Calu3 (cell line): Measurements from ENCODE around the gene NMRAL1. TPM values are rescaled to one million over a fixed set of nuclear protein-coding genes. Genes with fewer than 3 reads are reported as not detected.

Source experiments
- BruUV-seq: library from RNA; stranded (reverse); fragments of 400-500 nt; replicated peaks from 2 replicates; lab custom pipeline; 2021; lab: Mats Ljungman, UMichigan
- CTCF ChIA-PET: fragments of 300-600 bp; sonication (Branson Sonifier 250); formaldehyde crosslinking; loops from one replicate; lab custom pipeline; 2022; ENCODE audit warnings: antibody characterized with exemption; lab: Charles Lee
- DNase-seq: peaks from one replicate; pipeline ENCODE4 v3.0.0; 2022
- H3K27ac Mint-ChIP-seq: one replicate; pipeline ENCODE4 v1.8.0; 2022; ENCODE audit warnings: mixed read lengths; ENCODE audit not compliant: unreplicated experiment
- H3K27me3 Mint-ChIP-seq: one replicate; pipeline ENCODE4 v1.8.0; 2022; ENCODE audit warnings: mixed read lengths; ENCODE audit not compliant: unreplicated experiment
- H3K36me3 Mint-ChIP-seq: one replicate; pipeline ENCODE4 v1.8.0; 2022; ENCODE audit warnings: mild to moderate bottlenecking, moderate library complexity, mixed read lengths; ENCODE audit not compliant: insufficient read depth, unreplicated experiment
- H3K4me1 Mint-ChIP-seq: one replicate; pipeline ENCODE4 v1.8.0; 2022; ENCODE audit warnings: mild to moderate bottlenecking, low read depth, mixed read lengths; ENCODE audit not compliant: unreplicated experiment
- H3K4me3 Mint-ChIP-seq: one replicate; pipeline ENCODE4 v1.8.0; 2022; ENCODE audit warnings: mild to moderate bottlenecking, low read depth, moderate library complexity, mixed read lengths; ENCODE audit not compliant: unreplicated experiment
- H3K9me3 Mint-ChIP-seq: one replicate; pipeline ENCODE4 v1.8.0; 2022; ENCODE audit warnings: low read depth, mixed read lengths; ENCODE audit not compliant: unreplicated experiment
- CTCF ChIP-seq: fragments of 200-600 bp; IDR thresholded peaks from one replicate; pipeline ENCODE4 v1.8.0; 2022; ENCODE audit warnings: antibody characterized with exemption; ENCODE audit not compliant: unreplicated experiment
- intact Hi-C: fragments of 100-400 bp; cut with micrococcal nuclease; formaldehyde crosslinking; loops from one replicate; pipeline ENCODE4 v1.10.0; 2022; ENCODE audit not compliant: unreplicated experiment
- total RNA-seq: library from RNA; stranded (reverse); gene quantifications from 2 replicates; pipeline ENCODE4 v1.2.3, GENCODE V29; 2022

Gene NMRAL1
- total RNA-seq, 1 experiment from 2014 or later = 101 TPM

- Mint-ChIP-seq H3K9me3 (no peaks in the 10 kb centered on the region), H3K4me1 (peaks cover 15% of the 10 kb centered on the region), H3K4me3 (peak within 1 kb of the TSS; percentile 73), H3K36me3 (peaks cover 28% of the 10 kb centered on the region), H3K27me3 (no peaks in the 10 kb centered on the region), H3K27ac (peak within 1 kb of the TSS; percentile 2)
- CTCF ChIA-PET = interaction anchor here (0.6 to 2.6 kb wide), 4 partner anchors 13 to 162 kb away, joined by 3 to 14 read pairs (median 4); no protein-coding TSS in a partner anchor
- peak; percentile 99 for DNase-seq
- intact Hi-C loops = no loop called here
- BruUV-seq = no TSS peak
- TF ChIP-seq CTCF = no peak
Observed at GRCh38 chr16:4416200-4417032, 58.0 kb downstream of the NMRAL1 start, which contains the start of gene CORO7. CORO7 (minus strand) TSS chr16:4416596; CDS start chr16:4416518, 78 bp downstream.

GRCh38 chr16:4415538-4416199 lies 58.8 kb downstream of the NMRAL1 start:
- Mint-ChIP-seq H3K4me3 (peak overlapping the region; percentile 73), H3K36me3 (peaks cover 32% of the 10 kb centered on the region), H3K4me1 (peaks cover 15% of the 10 kb centered on the region), H3K27me3 (no peaks in the 10 kb centered on the region), H3K27ac (peak overlapping the region; percentile 2), H3K9me3 (no peaks in the 10 kb centered on the region)
- BruUV-seq = TSS peak; percentile 65
- CTCF ChIA-PET = interaction anchor here (0.6 to 2.6 kb wide), 4 partner anchors 13 to 645 kb away, joined by 3 to 14 read pairs (median 4); no protein-coding TSS in a partner anchor
- intact Hi-C loops = no loop called here
- no peak for TF ChIP-seq CTCF
- DNase-seq = peak; percentile 61

DNA sequence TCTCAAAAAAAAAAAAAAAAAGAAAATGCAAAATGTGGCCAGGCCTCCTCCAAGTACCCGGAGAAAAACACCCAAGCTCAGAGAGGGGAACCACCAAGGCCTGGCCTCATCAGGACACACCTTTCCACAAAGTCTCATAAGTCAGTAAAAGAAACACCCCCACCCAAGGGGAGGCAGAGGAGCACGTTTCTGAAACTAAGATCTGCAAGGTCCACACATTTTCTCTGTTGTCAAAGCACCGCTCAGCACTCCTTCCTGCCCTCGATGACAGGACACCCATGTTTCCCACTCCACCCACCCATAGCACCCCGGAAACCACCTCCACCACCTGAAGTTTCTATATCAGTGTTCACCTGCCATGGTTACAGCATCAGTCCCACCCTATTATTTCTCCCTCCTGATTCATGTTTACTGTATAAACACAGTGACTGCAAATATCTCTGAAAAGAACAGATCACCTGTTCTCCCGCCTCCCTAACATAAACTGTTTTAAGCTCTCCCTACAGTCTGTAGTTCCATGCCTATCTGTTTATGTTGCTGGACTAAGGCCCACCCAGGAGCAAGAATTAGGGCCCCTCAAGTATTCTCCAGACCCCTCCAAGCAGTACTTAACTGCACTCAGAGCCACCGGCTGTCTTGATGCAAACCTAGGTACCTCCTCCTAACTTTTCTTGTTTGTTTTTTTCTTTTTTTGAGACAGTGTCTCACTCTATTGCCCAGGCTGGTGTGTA lies 60.1 kb downstream of the NMRAL1 start:
- no peak for TF ChIP-seq CTCF
- Mint-ChIP-seq H3K4me3 (no peak overlapping the region), H3K36me3 (peaks cover 38% of the 10 kb centered on the region), H3K9me3 (no peaks in the 10 kb centered on the region), H3K27me3 (no peaks in the 10 kb centered on the region), H3K4me1 (peaks cover 15% of the 10 kb centered on the region), H3K27ac (no peak overlapping the region)
- no TSS peak for BruUV-seq
- intact Hi-C loops = no loop called here
- CTCF ChIA-PET = interaction anchor here (0.9 to 1.3 kb wide), 3 partner anchors 10 to 160 kb away, joined by 4 to 5 read pairs (median 5); no protein-coding TSS in a partner anchor
- no peak for DNase-seq

DNA sequence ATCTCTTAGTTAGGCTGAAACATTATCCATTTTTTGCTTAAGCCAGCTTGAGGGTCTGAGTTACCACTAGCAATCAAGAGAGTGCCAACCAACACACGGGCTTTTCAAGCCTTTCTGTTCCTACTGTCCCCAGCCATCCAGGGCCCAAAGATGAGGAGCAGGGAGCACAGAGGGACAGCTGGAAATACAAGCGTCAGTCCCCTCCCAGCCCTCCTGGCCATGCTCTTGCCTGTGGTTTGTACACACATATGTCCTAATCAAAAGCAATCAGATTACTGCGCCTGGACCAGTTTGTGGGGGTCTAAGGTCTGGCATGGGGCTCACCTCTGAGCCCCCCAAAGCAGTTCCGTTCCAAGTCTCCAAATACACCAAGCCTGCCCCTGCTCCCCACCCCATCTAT lies 61.6 kb downstream of the NMRAL1 start:
- Mint-ChIP-seq H3K36me3 (peaks cover 38% of the 10 kb centered on the region), H3K4me3 (no peak overlapping the region), H3K27me3 (no peaks in the 10 kb centered on the region), H3K9me3 (no peaks in the 10 kb centered on the region), H3K27ac (no peak overlapping the region), H3K4me1 (peaks cover 15% of the 10 kb centered on the region)
- no peak for DNase-seq
- intact Hi-C loops = no loop called here
- BruUV-seq = no TSS peak
- no peak for TF ChIP-seq CTCF
- CTCF ChIA-PET = interaction anchor here (0.6 to 0.7 kb wide), 2 partner anchors 46 to 236 kb away, joined by 3 read pairs; no protein-coding TSS in a partner anchor
